B cell (primary cell): ENCODE results near the gene CCR2. TPM values are rescaled to one million over a fixed set of nuclear protein-coding genes. Genes with fewer than 3 reads are reported as not detected.

Experiments used
- ATAC-seq: fragments of 200-7000 bp; cut with Tn5 transposase; one replicate; pipeline ENCODE4 v1.10.0; 2021; ENCODE audit warnings: low read depth, mild to moderate bottlenecking, moderate number of reproducible peaks, moderate library complexity
- CTCF ChIA-PET: fragments of 350-600 bp; sonication (Branson Sonifier 250); formaldehyde crosslinking; loops from one replicate; lab custom pipeline; 2021; ENCODE audit warnings: antibody characterized with exemption, inconsistent platforms; lab: Charles Lee
- POLR2A ChIA-PET: fragments of 350-600 bp; sonication (Branson Sonifier 250); formaldehyde crosslinking; loops from one replicate; lab custom pipeline; 2021; ENCODE audit warnings: antibody characterized with exemption; lab: Charles Lee
- DNase-seq: peaks from one replicate; pipeline ENCODE4 v3.0.0; 2013
- H2AFZ ChIP-seq: 2 replicates; pipeline ENCODE4 v1.6.1; 2012; ENCODE audit warnings: mild to moderate bottlenecking, low read depth, low read length; ENCODE audit not compliant: insufficient read depth, poor library complexity, severe bottlenecking
- H3K27ac ChIP-seq, 2 donors: 1 replicate in 1 of 2; 2 replicates in 1 of 2; pipeline ENCODE4 v1.5.1; 2012 to 2013; ENCODE audit warnings: low read length in 2 of 2, mild to moderate bottlenecking in 2 of 2, moderate library complexity in 1 of 2
- H3K27me3 ChIP-seq, 4 experiments: fragments of 200-600 bp in 1 of 4; sonication (generic) in 1 of 4; replicated peaks in 1 of 4; 1 replicate in 2 of 4; 2 replicates in 2 of 4; pipeline versions ENCODE4 v1.6.1 to v1.7.0; 2013 to 2016; ENCODE audit warnings: low read length in 3 of 4, mild to moderate bottlenecking in 2 of 4, mixed read lengths in 1 of 4, moderate library complexity in 1 of 4; ENCODE audit not compliant: insufficient read depth in 4 of 4, control insufficient read depth in 3 of 4; ENCODE audit errors: control extremely low read depth in 1 of 4
- H3K36me3 ChIP-seq, 2 experiments: replicated peaks in 1 of 2; 1 replicate in 1 of 2; 2 replicates in 1 of 2; pipeline versions ENCODE4 v1.6.1 to v1.7.1; 2013; ENCODE audit warnings: low read length in 1 of 2; ENCODE audit not compliant: insufficient read depth in 2 of 2, control insufficient read depth in 1 of 2; ENCODE audit errors: control extremely low read depth in 1 of 2, extremely low read depth in 1 of 2
- H3K4me1 ChIP-seq, 2 donors: fragments of 200-600 bp in 1 of 2; sonication (generic) in 1 of 2; 1 replicate in 1 of 2; 2 replicates in 1 of 2; pipeline versions ENCODE4 v1.5.1 to v1.6.1; 2013 to 2017; ENCODE audit warnings: low read length in 2 of 2; ENCODE audit not compliant: control insufficient read depth in 2 of 2, insufficient read depth in 2 of 2
- H3K4me2 ChIP-seq: replicated peaks from 2 replicates; pipeline ENCODE3; 2012; ENCODE audit warnings: mild to moderate bottlenecking, low read depth, low read length; ENCODE audit not compliant: poor library complexity, severe bottlenecking
- H3K4me3 ChIP-seq, 5 experiments: fragments of 200-600 bp in 1 of 5; sonication (generic) in 1 of 5; 1 replicate in 3 of 5; 2 replicates in 2 of 5; pipeline versions ENCODE4 v1.5.1 to v1.7.0; 2011 to 2016; ENCODE audit warnings: low read length in 4 of 5, mild to moderate bottlenecking in 4 of 5, low read depth in 2 of 5, control low read depth in 1 of 5, moderate library complexity in 1 of 5; ENCODE audit not compliant: insufficient read depth in 1 of 5; ENCODE audit errors: control extremely low read depth in 1 of 5, extremely low read depth in 1 of 5
- H3K79me2 ChIP-seq: fragments of 200-600 bp; sonication (generic); one replicate; pipeline ENCODE4 v1.6.0; 2016; ENCODE audit warnings: low read length; ENCODE audit not compliant: control insufficient read depth, insufficient read depth
- H3K9ac ChIP-seq: fragments of 200-600 bp; sonication (generic); 2 replicates; pipeline ENCODE4 v1.6.1; 2017; ENCODE audit warnings: mild to moderate bottlenecking, low read length, moderate library complexity
- H3K9me3 ChIP-seq, 3 donors: one replicate each; pipeline versions ENCODE4 v1.6.1 to v1.7.1; 2013; ENCODE audit warnings: low read length in 2 of 3; ENCODE audit not compliant: control insufficient read depth in 2 of 3, insufficient read depth in 1 of 3; ENCODE audit errors: control extremely low read depth in 1 of 3
- H4K20me1 ChIP-seq: 2 replicates; pipeline ENCODE4 v1.6.0; 2012; ENCODE audit warnings: mild to moderate bottlenecking, low read length; ENCODE audit not compliant: insufficient read depth, control insufficient read depth, poor library complexity, severe bottlenecking
- H3K27ac Mint-ChIP-seq: one replicate; pipeline ENCODE4 v1.8.0; 2021; ENCODE audit warnings: mixed read lengths
- H3K27me3 Mint-ChIP-seq: one replicate; pipeline ENCODE4 v1.8.0; 2021; ENCODE audit warnings: mixed read lengths
- H3K4me1 Mint-ChIP-seq: one replicate; pipeline ENCODE4 v1.8.0; 2021; ENCODE audit warnings: mixed read lengths
- H3K4me3 Mint-ChIP-seq: one replicate; pipeline ENCODE4 v1.8.0; 2021; ENCODE audit warnings: mixed read lengths
- H3K9me3 Mint-ChIP-seq: one replicate; pipeline ENCODE4 v1.8.0; 2022; ENCODE audit warnings: mixed read lengths; ENCODE audit not compliant: insufficient read depth
- CTCF ChIP-seq: fragments of 200-600 bp; IDR thresholded peaks from one replicate; pipeline ENCODE4 v1.8.0; 2022; ENCODE audit warnings: antibody characterized with exemption, mild to moderate bottlenecking
- EZH2 ChIP-seq: IDR thresholded peaks from 2 replicates; pipeline ENCODE4 v1.6.1; 2012; ENCODE audit warnings: borderline replicate concordance, low read depth, mild to moderate bottlenecking, moderate library complexity, low read length; ENCODE audit not compliant: insufficient read depth, poor library complexity, severe bottlenecking
- WGBS: methylation state at CpG from one replicate; pipeline ENCODE4 v1.1.5; 2013; ENCODE audit warnings: missing lambda C conversion rate; ENCODE audit not compliant: insufficient coverage; 5-methylcytosine and 5-hydroxymethylcytosine counted together
- intact Hi-C: fragments of 100-400 bp; cut with micrococcal nuclease; formaldehyde crosslinking; loops from one replicate; pipeline ENCODE4 v1.10.0; 2022
- polyA plus RNA-seq: library from polyadenylated mRNA; depleted of rRNA; stranded (reverse); fragments of >200 nt; gene quantifications from 2 replicates; pipeline ENCODE4 v1.2.3, GENCODE V29; 2012
- total RNA-seq, 2 donors: library from RNA; stranded (reverse); fragments of 120-200 nt in 1 of 2; gene quantifications; 1 replicate in 1 of 2; 2 replicates in 1 of 2; pipeline versions ENCODE4 v1.2.3 to v1.2.4, GENCODE V29; 2013 to 2022

CCR2 gene
- total and polyA plus RNA-seq, 2 donors (not counting 1 experiment from before 2014, with no cell fraction given), result 0.34 to 0.82 TPM

GRCh38 chr3:46399098-46399497, 45.2 kb downstream of the CCR2 start:
- DNase-seq (no peak), ATAC-seq (no peak)
- Mint-ChIP-seq H3K9me3 (peaks cover 3% of the 10 kb centered on the region), H3K4me1 (peaks cover 24% of the 10 kb centered on the region), H3K27ac (no peak overlapping the region), H3K4me3 (no peak overlapping the region), H3K27me3 (no peaks in the 10 kb centered on the region)
- H4K20me1 ChIP-seq, result no peaks in the 10 kb centered on the region
- H3K27ac ChIP-seq, result no peak overlapping the region
- ChIA-PET POLR2A (no interaction called here), CTCF (interaction anchor here (1.3 to 1.4 kb wide), 2 partner anchors 10 to 304 kb away, joined by 3 read pairs; no protein-coding TSS in a partner anchor)
- H3K27me3 ChIP-seq, result no peaks in the 10 kb centered on the region
- no peak overlapping the region for H2AFZ ChIP-seq
- no peak overlapping the region for H3K9ac ChIP-seq
- H3K36me3 ChIP-seq, result no peaks in the 10 kb centered on the region
- H3K9me3 ChIP-seq, result no peaks in the 10 kb centered on the region
- TF ChIP-seq CTCF (no peak), EZH2 (no peak)
- 100% methylated on average over 2 of the region's 2 CpGs for WGBS
- H3K4me3 ChIP-seq, result no peak overlapping the region
- intact Hi-C loops, result no loop called here
- H3K79me2 ChIP-seq, result no peaks in the 10 kb centered on the region
- no peak overlapping the region for H3K4me2 ChIP-seq
- peaks cover 10 to 16% of the 10 kb centered on the region in 2 donors for H3K4me1 ChIP-seq

GRCh38 chr3:46399557-46399956, 45.6 kb downstream of the CCR2 start:
- Mint-ChIP-seq H3K27ac (no peak overlapping the region), H3K9me3 (peaks cover 3% of the 10 kb centered on the region), H3K4me1 (peaks cover 23% of the 10 kb centered on the region), H3K27me3 (no peaks in the 10 kb centered on the region), H3K4me3 (no peak overlapping the region)
- no peaks in the 10 kb centered on the region for H3K79me2 ChIP-seq
- POLR2A ChIA-PET, result no interaction called here
- no peak for ATAC-seq
- WGBS, result 100% methylated on average over 1 of the region's 2 CpGs
- intact Hi-C loops, result no loop called here
- H3K9me3 ChIP-seq, result no peaks in the 10 kb centered on the region
- CTCF ChIA-PET, result interaction anchor here (1.4 kb wide), 1 partner anchor 304 kb away, joined by 3 read pairs; no protein-coding TSS in a partner anchor
- TF ChIP-seq EZH2 (no peak), CTCF (no peak)
- DNase-seq, result no peak
- H4K20me1 ChIP-seq, result no peaks in the 10 kb centered on the region
- H3K9ac ChIP-seq, result no peak overlapping the region
- H3K36me3 ChIP-seq, result no peaks in the 10 kb centered on the region
- no peak overlapping the region for H3K27ac ChIP-seq
- H3K4me2 ChIP-seq, result no peak overlapping the region
- H2AFZ ChIP-seq, result no peak overlapping the region
- H3K4me3 ChIP-seq, result no peak overlapping the region
- H3K27me3 ChIP-seq, result no peaks in the 10 kb centered on the region
- H3K4me1 ChIP-seq, result peaks cover 10 to 16% of the 10 kb centered on the region in 2 donors
